HG02642 (cell line): ENCODE data around the gene CTNNBL1.

ENCODE experiments used
- ATAC-seq: cut with Tn5 transposase; IDR thresholded peaks from one replicate; pipeline ENCODE4 v1.9.1; 2021; ENCODE audit warnings: mild to moderate bottlenecking; ENCODE audit not compliant: unreplicated experiment, poor library complexity

The CTNNBL1 gene

DNA sequence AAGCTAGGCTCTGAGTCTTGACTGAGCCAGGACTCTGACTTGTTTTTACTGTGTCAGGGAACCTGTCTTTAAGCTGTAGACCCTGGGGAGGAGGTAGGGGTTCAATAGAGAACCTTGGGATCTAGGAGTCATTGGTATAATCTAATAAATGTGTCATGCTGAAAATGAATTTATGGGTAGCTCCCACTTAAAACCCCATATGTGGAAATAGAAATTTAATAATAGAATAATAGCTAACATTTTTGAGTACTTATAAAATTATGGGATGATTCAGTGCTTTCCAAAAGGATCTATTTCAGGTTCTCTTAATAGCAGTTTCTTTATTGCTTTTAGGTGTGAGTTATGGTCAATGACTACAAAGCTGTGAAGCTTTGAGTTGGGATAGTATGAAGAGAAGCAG is 41.7 kb downstream of the CTNNBL1 start:
- no peak for ATAC-seq

DNA sequence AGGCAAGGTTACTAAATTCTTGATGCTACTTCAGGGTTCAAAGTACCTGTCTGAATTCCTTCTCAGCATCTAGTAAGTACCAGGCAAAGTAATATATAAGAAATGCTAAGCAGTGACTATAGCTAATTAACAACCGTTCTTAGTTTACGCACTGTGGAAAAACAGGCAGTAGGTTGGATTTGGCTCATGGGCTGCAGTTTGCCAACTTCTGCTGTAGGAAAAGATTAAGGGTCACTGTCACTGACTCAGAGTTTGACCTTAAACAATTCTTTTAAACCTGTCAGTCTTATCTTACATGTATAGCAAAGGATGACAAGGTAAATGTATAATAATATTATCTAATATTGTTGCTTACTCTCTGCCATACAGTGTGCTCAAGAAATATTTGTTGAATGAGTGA is 42.3 kb downstream of the CTNNBL1 start:
- ATAC-seq = no peak

DNA sequence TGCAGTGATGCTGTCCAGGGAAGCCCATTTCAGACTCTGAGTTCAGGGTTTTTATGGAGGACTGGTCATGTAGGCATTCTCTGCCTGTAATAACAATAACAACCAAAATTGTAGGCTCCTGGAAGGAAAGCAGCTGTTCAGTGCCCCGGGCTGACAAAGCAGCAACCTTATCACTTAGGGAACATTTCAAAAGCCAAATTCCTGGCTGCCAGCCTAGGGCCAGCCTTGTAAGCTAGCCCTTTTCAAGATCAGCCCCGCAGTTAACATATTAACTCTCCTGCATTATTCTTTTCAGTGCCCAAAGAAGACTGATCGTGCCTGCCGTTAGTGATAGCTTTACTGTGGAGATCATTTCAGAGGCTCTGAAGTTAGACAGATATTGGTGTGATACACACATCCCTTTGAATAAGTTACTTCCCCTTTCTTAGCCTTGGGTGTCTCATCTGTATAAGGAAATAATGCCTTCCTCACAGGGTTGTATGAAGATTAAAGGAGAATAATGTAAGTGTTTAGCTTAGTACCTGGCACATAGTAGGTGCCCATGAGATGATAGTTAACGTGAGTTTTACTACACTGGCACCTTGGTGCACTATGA is 44.1 kb downstream of the CTNNBL1 start:
- no peak for ATAC-seq

DNA sequence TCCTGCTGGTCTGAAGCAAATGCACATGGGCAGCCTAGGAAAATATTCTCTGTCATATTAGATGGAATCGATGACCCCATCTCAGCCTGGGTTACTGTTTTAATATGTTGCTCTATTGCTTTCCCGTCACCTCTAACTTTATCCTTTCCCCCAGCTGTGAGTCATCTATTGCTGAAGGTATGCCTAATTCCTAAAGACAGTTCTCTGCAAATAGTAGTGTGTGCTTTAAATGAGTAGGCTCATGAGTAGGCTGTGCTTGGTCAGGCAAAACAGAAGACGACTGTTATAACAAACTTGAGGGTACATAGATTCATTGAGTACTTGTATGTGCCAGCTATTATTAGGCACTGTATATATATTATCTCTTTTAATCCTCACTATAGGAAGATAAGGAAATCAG is 47.2 kb downstream of the CTNNBL1 start:
- no peak for ATAC-seq

DNA sequence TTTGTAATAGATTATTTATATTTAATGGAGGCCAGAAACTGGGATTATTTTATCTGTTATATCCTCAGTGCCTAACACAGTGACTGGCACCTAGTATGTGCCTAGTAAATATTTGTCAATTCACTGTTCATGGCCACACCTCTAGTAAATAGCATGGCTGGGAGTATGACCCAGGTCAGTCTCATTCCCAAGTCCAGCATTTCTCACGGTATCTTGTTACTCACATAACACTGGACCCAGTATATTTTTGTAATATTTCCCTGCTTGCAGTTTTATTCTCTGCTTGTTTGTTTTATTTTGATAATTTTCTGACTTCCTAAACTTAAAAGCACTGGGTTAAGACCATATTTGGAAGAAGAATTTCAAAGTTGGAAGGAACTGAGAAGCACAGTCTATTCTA is 47.7 kb downstream of the CTNNBL1 start:
- no peak for ATAC-seq

DNA sequence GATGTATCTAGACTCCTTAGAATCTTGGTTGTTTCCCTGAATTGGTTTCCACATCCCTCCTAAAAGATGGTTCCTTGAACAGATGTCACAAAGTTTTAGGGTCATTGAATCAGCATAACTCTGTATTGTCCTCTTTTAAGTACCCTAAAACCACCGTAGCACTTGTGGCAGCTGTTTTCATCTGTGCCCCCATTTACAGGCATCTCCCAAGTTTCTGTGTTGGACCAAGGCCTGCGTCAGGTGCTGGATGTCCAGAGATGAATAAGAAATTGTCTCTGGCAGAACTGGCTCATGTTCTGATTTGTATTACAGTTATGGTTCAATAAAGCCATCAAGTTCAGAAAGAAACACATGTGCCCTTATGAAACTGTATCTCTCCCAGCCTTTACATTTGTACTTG is 48.3 kb downstream of the CTNNBL1 start:
- no peak for ATAC-seq

DNA sequence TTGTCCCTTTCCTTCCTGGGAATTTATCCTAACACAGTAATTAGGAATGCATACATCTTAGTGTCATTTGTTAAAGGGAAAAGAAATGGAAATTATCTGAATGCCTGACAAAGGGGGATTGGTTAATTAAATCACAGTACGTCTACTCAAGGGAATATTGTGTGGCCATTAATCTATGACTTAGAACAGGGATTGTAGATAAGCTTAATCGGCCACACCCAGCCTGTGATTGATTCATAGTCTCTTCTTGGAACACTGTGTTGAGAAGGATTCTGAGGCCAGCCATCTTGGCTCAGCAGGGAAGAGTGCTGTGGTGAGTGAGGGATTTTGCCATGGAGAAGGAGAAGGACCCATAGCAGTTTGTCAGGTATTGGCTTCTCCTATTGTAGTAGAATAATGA is 50.5 kb downstream of the CTNNBL1 start:
- ATAC-seq = no peak

DNA sequence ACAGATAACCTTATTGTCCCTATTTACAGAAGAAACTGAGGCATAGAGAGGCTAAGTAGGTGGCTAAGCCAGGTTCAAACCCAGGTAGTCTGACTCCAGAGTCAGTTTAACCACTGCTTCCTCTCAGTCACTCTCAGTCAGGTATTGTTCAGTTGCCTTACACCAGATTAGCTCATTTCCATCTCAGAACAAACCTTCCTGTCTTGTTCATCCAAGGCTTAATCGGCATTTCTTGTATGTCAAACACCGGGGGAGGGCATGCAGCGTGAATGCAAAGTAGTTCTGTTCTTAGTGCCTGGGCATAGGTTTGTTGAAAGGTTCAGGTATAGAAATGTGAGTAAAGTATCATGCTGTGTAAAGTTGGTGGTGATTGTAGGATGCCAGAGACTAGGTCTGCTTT is 51.7 kb downstream of the CTNNBL1 start:
- no peak for ATAC-seq

DNA sequence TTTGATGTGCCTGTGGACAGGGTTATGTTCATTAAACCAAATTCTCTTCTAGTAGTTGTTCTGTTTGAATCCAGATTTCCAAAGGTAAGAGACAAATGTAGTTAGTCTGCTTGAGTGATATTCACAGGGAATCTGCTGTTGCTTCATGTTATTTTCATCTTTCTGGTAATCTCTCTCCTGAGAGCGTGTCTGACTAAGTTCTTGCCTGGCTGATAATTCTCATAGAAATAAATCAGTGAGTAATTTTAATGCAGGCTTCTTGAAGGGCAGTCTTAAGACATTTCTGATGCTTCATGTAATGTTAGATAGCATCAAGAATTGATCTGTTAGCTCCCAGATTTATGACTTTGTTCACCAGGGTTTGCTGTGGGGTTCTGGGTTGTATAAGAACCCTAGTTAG is 54.2 kb downstream of the CTNNBL1 start:
- ATAC-seq = no peak

DNA sequence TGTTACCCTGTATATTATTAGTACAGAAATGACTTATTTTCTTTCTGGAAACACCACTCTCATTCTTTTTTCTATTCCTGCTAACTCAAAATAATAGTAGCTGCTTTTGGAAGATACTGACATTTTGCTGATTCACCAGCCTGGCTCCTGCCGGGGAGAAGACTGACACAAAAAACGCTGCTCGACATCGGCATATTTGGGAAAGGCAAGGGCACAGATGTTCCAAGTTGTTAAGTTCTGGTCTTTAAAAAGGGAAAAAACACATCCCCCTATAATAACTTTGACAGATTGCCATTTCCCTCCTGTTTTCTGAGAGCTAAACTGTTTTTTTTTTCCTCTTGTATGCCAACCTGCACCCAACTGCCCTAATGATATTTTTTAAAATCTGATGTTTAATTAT is 55.4 kb downstream of the CTNNBL1 start:
- no peak for ATAC-seq

DNA sequence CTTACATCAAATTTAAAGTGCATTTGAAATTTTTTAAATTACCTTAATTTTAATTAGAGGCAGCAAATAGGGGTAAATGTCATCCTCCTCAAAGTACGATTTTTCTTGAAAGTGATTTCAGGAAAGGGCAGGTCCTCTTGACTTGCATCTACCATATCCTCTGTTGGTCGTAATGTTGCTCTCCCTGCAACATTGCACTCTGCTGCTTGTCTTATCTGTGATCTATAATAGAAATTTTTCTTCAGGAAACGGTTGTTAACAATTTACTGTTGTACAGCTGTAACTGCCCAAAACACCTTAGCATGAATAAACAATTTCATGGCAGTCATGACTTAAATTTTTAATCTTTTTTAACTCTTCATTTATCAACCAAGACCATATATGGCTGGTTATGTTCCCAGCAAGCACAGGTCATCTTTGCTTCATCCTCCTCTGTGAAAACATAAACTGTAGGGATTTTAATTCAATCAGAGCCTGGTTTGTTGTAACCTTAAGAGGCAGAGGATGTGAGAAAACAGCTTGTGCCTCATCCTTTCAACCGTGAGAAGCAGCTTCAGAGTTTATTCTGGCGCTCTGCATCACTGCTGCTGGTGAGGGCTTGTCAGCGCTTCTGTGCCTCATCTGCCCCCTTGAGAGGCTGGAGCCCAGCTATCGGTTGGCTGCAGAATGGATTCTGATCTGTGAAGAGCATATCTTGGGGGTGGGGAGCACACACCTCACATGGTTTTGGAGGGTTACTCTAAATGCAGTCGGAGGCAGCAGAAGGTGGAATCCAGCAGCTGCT is 56.0 kb downstream of the CTNNBL1 start:
- no peak for ATAC-seq

DNA sequence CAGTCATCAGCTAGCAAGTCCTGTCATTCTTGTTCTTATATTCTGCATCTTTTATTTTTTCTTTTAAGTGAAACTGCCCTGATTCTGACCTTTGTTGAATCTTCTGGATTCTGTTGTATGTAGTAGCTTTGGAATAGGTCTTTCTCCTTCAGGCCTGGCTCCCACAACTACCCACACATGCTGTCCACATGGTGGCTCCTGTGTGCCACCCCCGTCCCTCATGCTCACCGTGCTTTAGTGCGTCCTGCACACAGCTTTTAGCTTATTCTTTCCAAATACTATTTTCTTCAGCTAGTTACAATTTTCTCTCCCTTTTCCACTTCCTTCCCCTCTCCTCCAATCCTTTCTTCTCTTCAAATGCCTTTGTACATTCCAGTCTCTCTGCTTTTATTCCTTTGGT is 61.8 kb downstream of the CTNNBL1 start:
- no peak for ATAC-seq

DNA sequence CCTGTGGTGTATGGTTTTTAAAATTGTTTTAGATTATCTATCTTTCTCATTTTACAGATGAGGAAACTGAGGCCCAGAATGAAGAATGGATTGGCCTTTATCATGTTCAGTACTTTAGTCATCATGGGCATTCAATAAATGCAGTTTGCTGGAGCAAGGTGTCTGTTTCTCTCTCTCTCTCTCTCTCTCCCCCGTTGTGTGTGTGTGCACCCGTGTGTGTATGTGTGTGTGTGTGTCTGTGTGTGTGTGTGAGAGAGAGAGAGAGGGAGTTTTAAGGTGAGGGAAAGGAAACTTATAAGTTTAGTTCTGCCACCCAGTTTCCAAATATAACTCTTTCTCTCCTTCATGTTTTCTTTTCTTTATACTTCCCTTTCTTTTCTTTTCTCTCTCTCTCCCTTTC is 62.4 kb downstream of the CTNNBL1 start:
- ATAC-seq = no peak

DNA sequence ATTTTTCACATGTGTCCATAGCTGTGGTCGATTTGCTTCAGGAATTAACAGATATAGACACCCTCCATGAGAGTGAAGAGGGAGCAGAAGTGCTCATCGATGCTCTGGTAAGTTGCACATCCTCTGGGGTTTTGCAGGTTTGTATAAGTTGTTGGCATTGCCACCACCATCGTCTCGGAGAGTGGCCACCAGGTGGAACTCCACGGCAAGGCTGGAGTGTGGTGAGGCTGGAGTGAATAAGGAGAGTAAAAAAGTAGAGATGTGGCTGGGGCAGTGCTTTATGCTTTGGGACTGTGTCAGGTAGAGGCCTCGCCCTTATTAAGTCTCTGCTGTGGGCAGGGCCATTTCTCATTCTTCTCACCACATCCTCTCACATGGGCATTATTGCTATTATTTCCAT is 63.7 kb downstream of the CTNNBL1 start:
- no peak for ATAC-seq

DNA sequence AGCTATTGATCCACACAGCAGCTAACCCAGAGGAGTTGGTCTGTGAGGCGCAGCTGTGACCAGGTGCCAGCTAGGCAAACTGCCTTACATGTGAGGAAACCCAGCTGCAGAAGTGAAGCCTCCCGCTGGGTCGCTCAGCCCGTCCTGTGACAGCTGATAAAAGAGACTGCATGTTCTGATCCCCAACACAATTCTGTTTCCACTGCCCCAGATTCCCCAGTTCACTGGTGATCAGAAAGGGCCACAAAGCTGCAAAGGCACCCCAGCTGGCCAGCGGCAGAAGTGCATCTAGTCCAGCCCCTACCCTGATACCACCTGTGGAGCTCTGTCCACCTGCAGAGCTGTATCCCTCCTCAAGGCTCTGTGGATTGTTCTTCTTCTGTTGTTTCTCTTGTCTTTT is 64.5 kb downstream of the CTNNBL1 start:
- no peak for ATAC-seq

DNA sequence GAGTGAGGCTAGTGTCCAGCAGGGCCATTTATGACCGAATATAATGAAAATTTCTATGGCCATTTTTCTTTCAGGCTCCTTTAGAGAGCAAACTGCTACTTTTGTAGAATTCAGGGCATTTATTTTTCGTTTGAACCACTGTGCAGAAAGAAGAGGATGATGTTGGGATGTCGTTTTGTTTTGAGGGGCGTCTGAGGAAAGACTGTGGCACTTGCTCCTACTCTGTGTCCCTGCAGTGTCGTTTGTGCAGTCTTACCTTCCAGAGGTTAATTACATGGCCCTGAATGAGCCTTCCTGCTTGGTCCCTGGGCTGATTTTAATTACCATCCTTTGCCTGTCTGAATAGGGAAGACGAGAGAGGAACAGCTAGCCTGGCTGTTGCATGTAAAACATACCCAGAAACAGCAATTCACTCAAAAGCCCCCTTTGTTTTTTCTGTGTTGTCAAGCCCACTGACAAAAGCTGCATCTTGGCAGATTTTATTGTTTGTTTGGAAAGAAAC is 65.3 kb downstream of the CTNNBL1 start:
- no peak for ATAC-seq

DNA sequence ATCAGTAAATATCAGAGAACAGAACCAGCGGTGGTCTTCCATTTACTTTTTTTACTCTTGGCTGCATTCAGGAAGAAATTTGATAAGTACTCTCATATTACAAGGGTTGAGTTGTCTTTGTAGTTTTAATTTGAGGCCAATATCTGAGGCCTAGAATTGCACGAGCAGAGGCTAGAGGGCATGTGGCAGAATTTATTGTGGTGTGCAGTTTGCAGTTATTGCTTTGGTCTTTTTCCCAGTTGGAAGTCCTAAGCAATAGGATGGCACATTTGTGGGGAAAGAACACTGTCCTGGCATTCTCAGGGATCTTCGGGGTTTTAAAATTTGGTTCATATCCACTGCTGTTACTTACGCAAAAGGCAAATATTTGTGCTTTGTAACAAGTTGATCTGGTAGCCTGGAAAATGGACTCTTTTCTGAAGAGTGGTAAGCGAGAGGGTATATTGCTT is 66.0 kb downstream of the CTNNBL1 start:
- ATAC-seq = no peak

DNA sequence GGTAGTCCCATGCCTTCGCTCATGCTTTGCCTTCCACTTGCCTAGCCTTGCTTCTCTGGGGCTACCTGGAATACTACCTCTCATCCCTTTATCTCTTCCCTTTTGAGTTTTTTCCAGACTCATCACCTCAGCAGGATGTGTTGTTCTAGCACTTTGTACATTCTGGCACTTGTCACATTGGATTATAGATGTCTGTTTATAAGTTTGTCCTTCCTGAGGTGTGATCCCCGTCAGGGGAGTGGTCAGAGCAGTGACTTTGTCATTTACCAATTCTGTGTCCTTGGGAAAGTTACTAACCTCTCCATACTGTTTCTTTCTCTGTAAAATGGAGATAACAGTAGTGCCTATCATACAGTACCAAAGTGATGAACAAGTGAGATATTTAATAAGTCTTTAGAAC is 66.5 kb downstream of the CTNNBL1 start:
- ATAC-seq = no peak

DNA sequence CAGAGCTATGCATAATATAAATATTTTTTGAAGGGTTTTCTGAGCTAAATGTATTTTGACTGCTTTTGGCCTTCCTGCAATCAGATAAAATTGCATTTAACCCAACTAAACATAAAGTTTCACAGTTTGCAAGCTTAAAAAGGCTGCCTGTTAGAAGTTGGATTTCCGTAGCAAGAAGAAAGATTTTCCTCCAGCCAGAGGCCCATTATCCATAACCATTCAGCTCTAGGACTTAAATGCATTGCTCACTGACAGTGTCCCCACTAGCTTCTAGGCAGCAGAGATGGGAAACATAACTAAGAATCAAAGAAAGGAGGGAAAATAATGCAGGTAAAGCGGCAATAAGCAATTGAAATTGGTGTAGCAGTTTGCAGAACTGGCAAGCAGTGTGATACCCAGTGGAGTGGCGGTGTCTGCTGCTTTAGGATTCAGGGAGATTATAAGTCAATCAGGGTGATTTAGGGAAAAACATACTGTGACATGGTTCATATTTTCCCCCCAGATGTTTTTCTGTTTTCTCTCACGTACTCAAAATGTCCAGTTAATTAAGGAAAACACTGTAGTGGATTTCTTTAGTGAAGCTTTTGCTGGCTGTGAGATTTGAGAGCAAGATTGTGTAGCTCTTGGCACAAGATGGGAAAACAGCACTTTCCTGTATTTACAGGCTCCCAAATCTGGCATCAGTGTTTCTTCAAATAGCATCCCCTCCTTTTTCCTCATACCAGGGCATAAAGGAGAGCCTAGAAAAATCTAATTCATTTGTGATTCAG is 69.1 kb downstream of the CTNNBL1 start:
- no peak for ATAC-seq

DNA sequence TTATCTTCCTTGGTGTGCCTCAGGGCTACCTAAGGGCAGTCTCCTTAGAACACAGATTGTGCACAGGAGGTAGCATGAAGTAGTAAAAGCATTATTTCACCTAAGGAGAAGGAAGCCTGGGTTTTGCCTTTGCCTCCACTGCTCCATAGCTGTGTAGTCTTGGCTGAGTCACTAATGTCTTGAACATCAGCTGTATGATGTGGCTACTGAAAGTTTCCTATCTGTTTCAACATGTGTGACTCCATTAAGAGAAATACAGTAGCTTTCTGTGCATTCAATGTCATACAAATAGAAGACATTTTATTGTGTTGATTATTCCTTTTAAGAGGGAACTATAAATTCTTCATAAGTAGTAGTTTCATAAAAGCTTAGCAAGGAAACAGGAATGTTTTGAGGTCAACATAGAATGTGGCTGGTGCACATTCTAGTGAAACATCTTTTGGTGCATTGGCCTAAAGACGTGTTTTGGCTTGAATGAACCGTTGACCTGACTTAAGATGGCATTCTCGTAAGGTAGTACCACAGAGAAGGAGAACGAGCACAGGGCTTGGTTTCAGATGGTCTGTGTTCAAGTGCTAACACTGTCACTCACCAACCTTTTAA is 70.6 kb downstream of the CTNNBL1 start:
- no peak for ATAC-seq

DNA sequence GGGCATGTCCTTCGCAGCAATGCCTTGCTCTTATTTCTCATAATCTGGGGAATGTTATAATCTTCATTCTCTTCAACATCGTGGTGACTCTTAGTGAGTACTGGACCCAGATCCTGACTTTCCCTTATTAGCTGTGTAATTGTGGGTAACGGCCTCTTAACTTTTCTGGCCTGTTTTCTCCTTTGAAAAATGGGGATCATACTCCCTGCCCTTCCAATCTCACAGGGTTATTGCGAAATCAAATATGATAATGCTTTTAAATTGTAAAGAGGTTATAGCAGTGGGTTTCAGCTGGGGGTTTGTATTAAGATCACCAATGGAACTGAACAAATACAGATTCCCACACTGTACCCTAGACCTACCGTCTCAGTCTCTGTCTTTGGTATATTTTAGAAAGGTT is 77.1 kb downstream of the CTNNBL1 start:
- ATAC-seq = no peak
